K562 (cell line): ENCODE data around the gene LMLN. TPM values are rescaled to one million over a fixed set of nuclear protein-coding genes. Genes with fewer than 3 reads are reported as not detected.

ENCODE experiments used
- CC2D1A ChIP-seq: fragments of 450-650 bp; IDR thresholded peaks from 2 replicates; pipeline ENCODE4 v1.6.1; 2017; ENCODE audit warnings: mild to moderate bottlenecking
- ESRRB ChIP-seq: fragments of 250-450 bp; sonication (Bioruptor Pico); IDR thresholded peaks from 2 replicates; pipeline ENCODE4 v1.5.0; 2020; ENCODE audit warnings: mild to moderate bottlenecking, moderate library complexity, borderline replicate concordance
- HLTF ChIP-seq: fragments of 450-650 bp; IDR thresholded peaks from 2 replicates; pipeline ENCODE4 v1.6.1; 2016
- KDM1A ChIP-seq, 2 experiments: fragments of 450-650 bp; IDR thresholded peaks; 2 replicates each; pipeline ENCODE4 v1.6.1; 2016; ENCODE audit warnings: mild to moderate bottlenecking in 2 of 2
- PHF21A ChIP-seq: fragments of 450-650 bp; IDR thresholded peaks from 2 replicates; pipeline ENCODE4 v1.6.1; 2017; ENCODE audit warnings: low read depth, borderline replicate concordance
- PREB ChIP-seq: sonication (generic); formaldehyde crosslinking; IDR thresholded peaks from 2 replicates; pipeline ENCODE4 v1.8.1; 2023; ENCODE audit warnings: mild to moderate bottlenecking, missing genetic modification reagents
- PRPF4 ChIP-seq: fragments of 200-400 bp; formaldehyde crosslinking; IDR thresholded peaks from one replicate; pipeline ENCODE4 v1.6.1; 2017; ENCODE audit warnings: low read length, low read depth, mild to moderate bottlenecking; ENCODE audit not compliant: insufficient read depth, poor library complexity, severe bottlenecking
- TGIF2 ChIP-seq: sonication (generic); formaldehyde crosslinking; IDR thresholded peaks from 2 replicates; pipeline ENCODE4 v1.8.1; 2022; ENCODE audit warnings: mild to moderate bottlenecking, missing genetic modification reagents, moderate library complexity
- THAP7 ChIP-seq: fragments of 250-450 bp; sonication (Bioruptor Pico); IDR thresholded peaks from 2 replicates; pipeline ENCODE4 v1.5.0; 2021
- TSHZ1 ChIP-seq: fragments of 250-450 bp; sonication (Bioruptor Pico); IDR thresholded peaks from 2 replicates; pipeline ENCODE4 v1.4.0; 2020; ENCODE audit warnings: mild to moderate bottlenecking, moderate library complexity
- ZBTB33 ChIP-seq: sonication (generic); formaldehyde crosslinking; IDR thresholded peaks from 2 replicates; pipeline ENCODE4 v1.8.1; 2023; ENCODE audit warnings: mild to moderate bottlenecking, missing genetic modification reagents
- ZHX1 ChIP-seq: fragments of 150-350 bp; conservative IDR thresholded peaks from 2 replicates; pipeline ENCODE4 v1.6.1; 2014; ENCODE audit warnings: low read length
- ZNF165 ChIP-seq: fragments of 250-450 bp; sonication (Bioruptor Pico); IDR thresholded peaks from 2 replicates; pipeline ENCODE4 v1.4.0; 2020; ENCODE audit warnings: borderline replicate concordance
- ZNF324 ChIP-seq: fragments of 250-450 bp; sonication (Bioruptor Pico); IDR thresholded peaks from 2 replicates; pipeline ENCODE4 v1.4.0; 2020; ENCODE audit warnings: mild to moderate bottlenecking
- ZNF354B ChIP-seq: fragments of 250-450 bp; sonication (Bioruptor Pico); IDR thresholded peaks from 2 replicates; pipeline ENCODE4 v1.4.0; 2020
- ZSCAN32 ChIP-seq: fragments of 450-650 bp; formaldehyde crosslinking; IDR thresholded peaks from 2 replicates; pipeline ENCODE4 v1.4.0; 2020; ENCODE audit warnings: mild to moderate bottlenecking, moderate library complexity
- polyA plus RNA-seq, 8 experiments: library from polyadenylated mRNA; depleted of rRNA in 4 of 8; stranded (reverse) in 5 of 8; unstranded in 3 of 8; fragments of >200 nt; fragmentation: Nextera tagmentation in 2 of 8; fragmentation: Illumina TruSeq in 1 of 8; extraction: Ambion mirVana in 2 of 8; extraction: Trizol in 1 of 8; gene quantifications; 2 replicates each; pipeline versions ENCODE4 v1.2.1 to v1.2.3, GENCODE V29; 2011 to 2014; ENCODE audit warnings: inconsistent platforms in 1 of 8, missing spikeins in 1 of 8
- total RNA-seq, 7 experiments: library from RNA; depleted of rRNA in 6 of 7; stranded (reverse); fragments of >200 nt in 6 of 7; fragmentation: Illumina TruSeq in 2 of 7; extraction: Trizol in 2 of 7; gene quantifications; 2 replicates each; pipeline versions ENCODE4 v1.2.1 to v1.2.3, GENCODE V29; 2011 to 2021; ENCODE audit warnings: low replicate concordance in 1 of 7

The LMLN gene
- total and polyA plus RNA-seq, 9 of the 15 experiments (the other 6 are each of a cell fraction or from before 2014, with no cell fraction given): 2.2 to 15.9 (median 6.9) TPM

GRCh38 chr3:197949778-197950676 lies 10.0 kb upstream of the LMLN start, which contains the start of gene RPL35A (continued):
- TF ChIP-seq PREB (no peak), TGIF2 (no peak), CC2D1A (0 out of 2 replicates have a peak, but pooled peaks have one; percentile 17), ZSCAN32 (CRISPR knock-in tag) (no peak), ZNF165 (CRISPR knock-in tag) (no peak), KDM1A (IDR thresholded peaks at IDR 0.05) (no peak; a peak in 1 of 4 replicates), ZHX1 (no peak), ZBTB33 (CRISPR knock-in tag) (no peak), HLTF (0 out of 2 replicates have a peak, but pooled peaks have one; percentile 25), THAP7 (no peak), TSHZ1 (CRISPR knock-in tag) (no peak), ZNF354B (CRISPR knock-in tag) (no peak), PRPF4 (no peak), PHF21A (no peak), ESRRB (CRISPR knock-in tag) (no peak), ZNF324 (no peak)
